HFFc6 (cell line): ENCODE data around the gene CYBC1. TPM values are rescaled to one million over a fixed set of nuclear protein-coding genes. Genes with fewer than 3 reads are reported as not detected.
A peak's percentile ranks its signal among the peaks of the same experiment; 100 is the strongest.
"Not testable (repeated sequence)": the region's sequence is repeated elsewhere in the genome, so short reads cannot be mapped to it uniquely, and the experiment has no call there.

Experiments used
- DNase-seq: peaks from one replicate; pipeline ENCODE4 v3.0.0-alpha.2; 2018
- H3K27ac Mint-ChIP-seq: 2 replicates; pipeline ENCODE4 v1.8.0; 2020; ENCODE audit warnings: mild to moderate bottlenecking, mixed read lengths
- H3K27me3 Mint-ChIP-seq: 2 replicates; pipeline ENCODE4 v1.8.0; 2021; ENCODE audit warnings: mild to moderate bottlenecking, moderate library complexity, mixed read lengths; ENCODE audit not compliant: insufficient read depth
- H3K36me3 Mint-ChIP-seq: 2 replicates; pipeline ENCODE4 v1.8.0; 2021; ENCODE audit warnings: low read depth, mixed read lengths
- H3K4me1 Mint-ChIP-seq: 2 replicates; pipeline ENCODE4 v1.8.0; 2020; ENCODE audit warnings: low read depth, mixed read lengths
- H3K4me3 Mint-ChIP-seq: 2 replicates; pipeline ENCODE4 v1.8.0; 2020; ENCODE audit warnings: mild to moderate bottlenecking, moderate library complexity, mixed read lengths
- H3K9me3 Mint-ChIP-seq: 2 replicates; pipeline ENCODE4 v1.8.0; 2020; ENCODE audit warnings: mild to moderate bottlenecking, mixed read lengths
- CTCF ChIP-seq: fragments of 200-600 bp; sonication (generic); IDR thresholded peaks from 2 replicates; pipeline ENCODE4 v1.5.0; 2021; ENCODE audit warnings: antibody characterized with exemption, mild to moderate bottlenecking
- total RNA-seq, 6 experiments: library from RNA; stranded (reverse); fragmentation: NEBNext Ultra II Directional; extraction: Animal tissue kit (Norgen Biotek cat#: 25700); gene quantifications; 2 replicates in 1 of 6; 3 replicates in 5 of 6; pipeline ENCODE4 v1.2.3, GENCODE V29; 2021

Gene CYBC1
- total RNA-seq, 6 experiments from 2014 or later, result 47.4 to 60.5 (median 48.7) TPM

- peak within 1 kb of the TSS; percentile 94 for H3K4me3 Mint-ChIP-seq
- H3K27ac Mint-ChIP-seq, result peak within 1 kb of the TSS; percentile 95
- no peaks in the 10 kb centered on the region for H3K36me3 Mint-ChIP-seq
- DNase-seq, result peak; percentile 97
- no peaks in the 10 kb centered on the region for H3K9me3 Mint-ChIP-seq
- no peaks in the 10 kb centered on the region; the same call in 1 of the 2 replicates for H3K27me3 Mint-ChIP-seq
- TF ChIP-seq CTCF, result no peak
- H3K4me1 Mint-ChIP-seq, result peaks cover 23% of the 10 kb centered on the region
Measured at GRCh38 chr17:82458179-82458884, 7.8 kb upstream of the CYBC1 start, which contains the start of gene NARF. Gene NARF, plus strand, starts transcription at chr17:82458741. Its CDS starts 63 bp downstream, at chr17:82458804.

- peak overlapping the region; percentile 95 for H3K27ac Mint-ChIP-seq
- H3K27me3 Mint-ChIP-seq, result no peaks in the 10 kb centered on the region; the same call in 1 of the 2 replicates
- no peaks in the 10 kb centered on the region for H3K9me3 Mint-ChIP-seq
- H3K4me1 Mint-ChIP-seq, result peaks cover 23% of the 10 kb centered on the region
- no peaks in the 10 kb centered on the region for H3K36me3 Mint-ChIP-seq
- no peak for DNase-seq
- no peak for TF ChIP-seq CTCF
- peak overlapping the region; percentile 94 for H3K4me3 Mint-ChIP-seq
Measured at GRCh38 chr17:82457929-82458178, 7.3 kb upstream of the CYBC1 start.

GRCh38 chr17:82457073-82457928 is 6.7 kb upstream of the CYBC1 start:
- H3K4me3 Mint-ChIP-seq, result peak overlapping the region; percentile 94
- H3K9me3 Mint-ChIP-seq, result no peaks in the 10 kb centered on the region
- TF ChIP-seq CTCF, result no peak
- H3K27me3 Mint-ChIP-seq, result no peaks in the 10 kb centered on the region; the same call in 1 of the 2 replicates
- peak overlapping the region; percentile 95 for H3K27ac Mint-ChIP-seq
- H3K4me1 Mint-ChIP-seq, result peaks cover 23% of the 10 kb centered on the region
- no peaks in the 10 kb centered on the region for H3K36me3 Mint-ChIP-seq
- DNase-seq, result no peak

- H3K27ac Mint-ChIP-seq, H3K36me3 Mint-ChIP-seq, H3K4me3 Mint-ChIP-seq, DNase-seq, H3K27me3 Mint-ChIP-seq, H3K9me3 Mint-ChIP-seq: not testable (repeated sequence)
- peaks cover 26% of the 10 kb centered on the region for H3K4me1 Mint-ChIP-seq
Measured at GRCh38 chr17:82453706-82454105, 3.2 kb upstream of the CYBC1 start.

GRCh38 chr17:82453151-82453550 is 2.6 kb upstream of the CYBC1 start:
- not testable (repeated sequence) for DNase-seq, H3K4me3 Mint-ChIP-seq, H3K9me3 Mint-ChIP-seq, H3K27ac Mint-ChIP-seq, H3K27me3 Mint-ChIP-seq, H3K36me3 Mint-ChIP-seq
- H3K4me1 Mint-ChIP-seq, result peaks cover 26% of the 10 kb centered on the region

- TF ChIP-seq CTCF, result no peak
- H3K27ac Mint-ChIP-seq, result no peak overlapping the region
- H3K27me3 Mint-ChIP-seq, result no peaks in the 10 kb centered on the region; the same call in 1 of the 2 replicates
- no peak for DNase-seq
- H3K36me3 Mint-ChIP-seq, result no peaks in the 10 kb centered on the region; the same call in 1 of the 2 replicates
- H3K4me1 Mint-ChIP-seq, result peaks cover 17% of the 10 kb centered on the region
- H3K4me3 Mint-ChIP-seq, result no peak overlapping the region
- no peaks in the 10 kb centered on the region for H3K9me3 Mint-ChIP-seq
Measured at GRCh38 chr17:82452162-82452561, 1.6 kb upstream of the CYBC1 start.
